Type B pancreatic cell (in vitro differentiated cells): ENCODE data around the gene ZAP70. TPM values are rescaled to one million over a fixed set of nuclear protein-coding genes. Genes with fewer than 3 reads are reported as not detected.

ENCODE experiments used
- DNase-seq: peaks from one replicate; pipeline ENCODE4 v3.0.0; 2021; ENCODE audit warnings: mixed read lengths; ENCODE audit not compliant: unreplicated experiment; ENCODE audit errors: extremely low spot score
- H3K27ac Mint-ChIP-seq: 2 replicates; pipeline ENCODE4 v1.8.0; 2021; ENCODE audit warnings: mild to moderate bottlenecking, mixed read lengths
- H3K27me3 Mint-ChIP-seq: 2 replicates; pipeline ENCODE4 v1.8.0; 2021; ENCODE audit warnings: mixed read lengths
- H3K36me3 Mint-ChIP-seq: 2 replicates; pipeline ENCODE4 v1.8.0; 2021; ENCODE audit warnings: mixed read lengths
- H3K4me1 Mint-ChIP-seq: one replicate; pipeline ENCODE4 v1.8.0; 2021; ENCODE audit warnings: mixed read lengths; ENCODE audit not compliant: unreplicated experiment
- H3K4me3 Mint-ChIP-seq: 2 replicates; pipeline ENCODE4 v1.8.0; 2021; ENCODE audit warnings: mild to moderate bottlenecking, mixed read lengths
- H3K9me3 Mint-ChIP-seq: 2 replicates; pipeline ENCODE4 v1.8.0; 2021; ENCODE audit warnings: mixed read lengths
- CTCF ChIP-seq: fragments of 200-600 bp; sonication (generic); conservative IDR thresholded peaks from 2 replicates; pipeline ENCODE4 v1.5.0; 2021; ENCODE audit warnings: antibody characterized with exemption, mild to moderate bottlenecking
- total RNA-seq: library from RNA; stranded (reverse); gene quantifications from 2 replicates; pipeline ENCODE4 v1.2.1, GENCODE V29; 2021; ENCODE audit warnings: low replicate concordance

The ZAP70 gene
- total RNA-seq, 1 donor from 2014 or later, result 2.5 TPM

- peak; percentile 42 for DNase-seq
- TF ChIP-seq CTCF, result no peak
- Mint-ChIP-seq H3K27me3 (peaks cover 5% of the 10 kb centered on the region), H3K36me3 (no peaks in the 10 kb centered on the region), H3K9me3 (peaks cover 4% of the 10 kb centered on the region), H3K4me3 (no peak overlapping the region), H3K27ac (no peak overlapping the region), H3K4me1 (peaks cover 14% of the 10 kb centered on the region)
Observed at GRCh38 chr2:97706112-97706511, 7.3 kb upstream of the ZAP70 start.

GRCh38 chr2:97706708-97707345, 6.5 kb upstream of the ZAP70 start:
- H3K9me3 Mint-ChIP-seq, result peaks cover 4% of the 10 kb centered on the region
- H3K27me3 Mint-ChIP-seq, result peaks cover 8% of the 10 kb centered on the region
- TF ChIP-seq CTCF, result no peak
- peak; percentile 42 for DNase-seq
- H3K4me3 Mint-ChIP-seq, result no peak overlapping the region
- peaks cover 19% of the 10 kb centered on the region for H3K4me1 Mint-ChIP-seq
- H3K27ac Mint-ChIP-seq, result no peak overlapping the region
- H3K36me3 Mint-ChIP-seq, result no peaks in the 10 kb centered on the region

GRCh38 chr2:97707362-97708047, 5.9 kb upstream of the ZAP70 start:
- no peak for DNase-seq
- TF ChIP-seq CTCF, result no peak
- H3K4me1 Mint-ChIP-seq, result peaks cover 22% of the 10 kb centered on the region
- H3K9me3 Mint-ChIP-seq, result peaks cover 4% of the 10 kb centered on the region
- peaks cover 8% of the 10 kb centered on the region for H3K27me3 Mint-ChIP-seq
- no peaks in the 10 kb centered on the region for H3K36me3 Mint-ChIP-seq
- H3K27ac Mint-ChIP-seq, result no peak overlapping the region
- H3K4me3 Mint-ChIP-seq, result no peak overlapping the region

- H3K4me1 Mint-ChIP-seq, result peaks cover 17% of the 10 kb centered on the region
- H3K27ac Mint-ChIP-seq, result no peak overlapping the region
- H3K9me3 Mint-ChIP-seq, result peaks cover 4% of the 10 kb centered on the region
- no peak overlapping the region for H3K4me3 Mint-ChIP-seq
- no peak for DNase-seq
- no peaks in the 10 kb centered on the region for H3K36me3 Mint-ChIP-seq
- no peak for TF ChIP-seq CTCF
- peaks cover 8% of the 10 kb centered on the region for H3K27me3 Mint-ChIP-seq
Observed at GRCh38 chr2:97708048-97708380, 5.4 kb upstream of the ZAP70 start.

- peaks cover 8% of the 10 kb centered on the region for H3K27me3 Mint-ChIP-seq
- TF ChIP-seq CTCF, result no peak
- no peak overlapping the region for H3K27ac Mint-ChIP-seq
- peaks cover 4% of the 10 kb centered on the region for H3K9me3 Mint-ChIP-seq
- no peaks in the 10 kb centered on the region for H3K36me3 Mint-ChIP-seq
- no peak overlapping the region for H3K4me3 Mint-ChIP-seq
- no peak for DNase-seq
- H3K4me1 Mint-ChIP-seq, result peaks cover 21% of the 10 kb centered on the region
Observed at GRCh38 chr2:97708608-97709007, 4.8 kb upstream of the ZAP70 start.
